Astrocyte (in vitro differentiated cells and primary cell): ENCODE measurements around the gene IP6K3. TPM values are rescaled to one million over a fixed set of nuclear protein-coding genes. Genes with fewer than 3 reads are reported as not detected.

Source experiments
- DNase-seq: peaks from one replicate; pipeline ENCODE4 v3.0.0-alpha.2; 2010; ENCODE audit warnings: low read depth
- FAIRE-seq: peaks from 2 replicates; lab custom pipeline; 2011; peaks lifted over from hg19 to GRCh38; lab: Jason Lieb, UNC
- H2AFZ ChIP-seq: 2 replicates; pipeline ENCODE4 v1.6.0; 2012; ENCODE audit warnings: low read depth, low read length, inconsistent platforms
- H3K27ac ChIP-seq: 2 replicates; pipeline ENCODE4 v1.5.1; 2011; ENCODE audit warnings: low read depth, low read length, inconsistent platforms
- H3K27me3 ChIP-seq: 2 replicates; pipeline ENCODE4 v1.6.0; 2011; ENCODE audit warnings: low read length, inconsistent platforms; ENCODE audit not compliant: insufficient read depth
- H3K36me3 ChIP-seq: 2 replicates; pipeline ENCODE4 v1.5.1; 2011; ENCODE audit warnings: low read length, inconsistent platforms; ENCODE audit not compliant: insufficient read depth
- H3K4me1 ChIP-seq: 2 replicates; pipeline ENCODE4 v1.5.1; 2011; ENCODE audit warnings: low read length, inconsistent platforms; ENCODE audit not compliant: insufficient read depth
- H3K4me2 ChIP-seq: 2 replicates; pipeline ENCODE4 v1.6.0; 2012; ENCODE audit warnings: low read length, inconsistent platforms
- H3K4me3 ChIP-seq: 2 replicates; pipeline ENCODE4 v1.5.1; 2011; ENCODE audit warnings: low read depth, mild to moderate bottlenecking, low read length, inconsistent platforms; ENCODE audit not compliant: insufficient read depth
- H3K79me2 ChIP-seq: 2 replicates; pipeline ENCODE4 v1.6.0; 2012; ENCODE audit warnings: mild to moderate bottlenecking, low read length, inconsistent platforms; ENCODE audit not compliant: insufficient read depth
- H3K9ac ChIP-seq: 2 replicates; pipeline ENCODE4 v1.6.0; 2012; ENCODE audit warnings: mild to moderate bottlenecking, low read length, inconsistent platforms
- H3K9me3 ChIP-seq: 2 replicates; pipeline ENCODE4 v1.5.1; 2012; ENCODE audit warnings: low read depth, mild to moderate bottlenecking, low read length, inconsistent platforms; ENCODE audit not compliant: insufficient read depth
- H4K20me1 ChIP-seq: 2 replicates; pipeline ENCODE4 v1.6.0; 2012; ENCODE audit warnings: low read length, inconsistent platforms; ENCODE audit not compliant: insufficient read depth
- H3K27ac Mint-ChIP-seq: one replicate; pipeline ENCODE4 v1.8.0; 2021; ENCODE audit warnings: mild to moderate bottlenecking, mixed read lengths; ENCODE audit not compliant: unreplicated experiment
- H3K27me3 Mint-ChIP-seq: one replicate; pipeline ENCODE4 v1.8.0; 2021; ENCODE audit warnings: low read depth, mixed read lengths; ENCODE audit not compliant: unreplicated experiment
- H3K36me3 Mint-ChIP-seq: one replicate; pipeline ENCODE4 v1.8.0; 2021; ENCODE audit warnings: low read depth, mixed read lengths; ENCODE audit not compliant: unreplicated experiment
- H3K4me1 Mint-ChIP-seq: one replicate; pipeline ENCODE4 v1.8.0; 2021; ENCODE audit warnings: low read depth, mixed read lengths; ENCODE audit not compliant: unreplicated experiment
- H3K4me3 Mint-ChIP-seq: one replicate; pipeline ENCODE4 v1.8.0; 2021; ENCODE audit warnings: mild to moderate bottlenecking, moderate library complexity, mixed read lengths; ENCODE audit not compliant: unreplicated experiment
- H3K9me3 Mint-ChIP-seq: one replicate; pipeline ENCODE4 v1.8.0; 2021; ENCODE audit warnings: mild to moderate bottlenecking, mixed read lengths; ENCODE audit not compliant: unreplicated experiment
- EZH2 ChIP-seq: IDR thresholded peaks from 2 replicates; pipeline ENCODE4 v1.6.1; 2012; ENCODE audit warnings: mild to moderate bottlenecking, low read length, inconsistent platforms; ENCODE audit not compliant: insufficient read depth
- total RNA-seq: library from RNA; stranded (reverse); gene quantifications from 2 replicates; pipeline ENCODE4 v1.2.1, GENCODE V29; 2021
- TF ChIP-seq, protein P1 (sequence below): IDR thresholded peaks from 2 replicates; pipeline ENCODE4 v1.5.1; 2011; ENCODE audit warnings: low read depth, mild to moderate bottlenecking, inconsistent platforms, low read length, moderate library complexity; ENCODE audit not compliant: insufficient read depth

IP6K3 gene
- total RNA-seq, 1 donor from 2014 or later: 4.6 TPM

DNA sequence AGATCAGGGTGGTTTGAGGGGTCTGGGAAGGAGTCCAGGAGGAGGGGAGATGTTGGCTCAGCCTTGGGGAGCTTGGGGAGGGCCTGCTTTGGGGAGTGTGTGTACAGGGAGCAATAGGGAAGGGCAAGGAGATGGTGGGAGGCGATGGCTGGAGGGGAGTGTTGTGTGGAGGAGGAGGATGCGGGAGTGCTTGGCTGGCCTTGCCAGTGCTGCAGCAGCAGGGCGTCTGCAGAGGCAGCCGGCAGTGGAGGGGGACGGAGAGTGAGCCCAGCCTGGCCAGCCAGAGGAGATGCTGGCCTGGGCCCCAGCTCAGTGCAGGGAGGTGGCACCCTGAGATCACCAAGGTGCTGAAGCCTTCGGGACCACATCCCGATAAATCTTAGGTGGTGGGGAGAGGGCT, 3.9 kb downstream of the IP6K3 start:
- no peaks in the 10 kb centered on the region for H3K79me2 ChIP-seq
- no peaks in the 10 kb centered on the region for H4K20me1 ChIP-seq

DNA sequence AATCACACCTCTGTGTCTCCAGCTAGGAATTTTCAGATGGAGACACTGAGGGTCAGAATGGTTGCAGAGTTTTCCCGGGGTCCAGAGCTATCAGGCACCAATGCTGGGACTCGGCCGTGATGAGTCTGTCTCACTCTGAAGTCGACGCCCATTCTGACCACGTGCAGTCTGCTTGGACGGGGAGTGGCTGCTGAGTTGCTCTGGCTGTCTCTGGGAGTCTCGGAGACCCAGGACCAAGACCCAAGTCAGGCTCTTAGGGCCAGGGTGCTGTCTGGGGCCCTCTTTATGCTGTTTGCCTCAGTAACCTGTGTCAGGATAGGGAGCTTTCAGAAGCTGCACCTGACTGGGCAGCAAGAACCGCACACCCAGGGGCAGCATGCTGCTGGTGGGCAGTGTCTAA, 4.6 kb downstream of the IP6K3 start:
- H3K9me3 Mint-ChIP-seq: no peaks in the 10 kb centered on the region
- Histone ChIP-seq H3K9ac (no peak overlapping the region), H3K79me2 (no peaks in the 10 kb centered on the region), H3K9me3 (no peaks in the 10 kb centered on the region), H3K36me3 (no peaks in the 10 kb centered on the region), H3K4me3 (no peak overlapping the region), H3K4me2 (no peak overlapping the region), H2AFZ (no peak overlapping the region), H3K4me1 (peaks cover 12% of the 10 kb centered on the region), H3K27me3 (peaks cover 20% of the 10 kb centered on the region), H3K27ac (no peak overlapping the region), H4K20me1 (no peaks in the 10 kb centered on the region)
- no peak overlapping the region for H3K4me3 Mint-ChIP-seq
- peaks cover 5% of the 10 kb centered on the region for H3K27me3 Mint-ChIP-seq
- no peaks in the 10 kb centered on the region for H3K36me3 Mint-ChIP-seq
- no peak for FAIRE-seq
- H3K27ac Mint-ChIP-seq: no peak overlapping the region
- peaks cover 30% of the 10 kb centered on the region for H3K4me1 Mint-ChIP-seq
- DNase-seq: no peak
- TF ChIP-seq, protein P1, sequence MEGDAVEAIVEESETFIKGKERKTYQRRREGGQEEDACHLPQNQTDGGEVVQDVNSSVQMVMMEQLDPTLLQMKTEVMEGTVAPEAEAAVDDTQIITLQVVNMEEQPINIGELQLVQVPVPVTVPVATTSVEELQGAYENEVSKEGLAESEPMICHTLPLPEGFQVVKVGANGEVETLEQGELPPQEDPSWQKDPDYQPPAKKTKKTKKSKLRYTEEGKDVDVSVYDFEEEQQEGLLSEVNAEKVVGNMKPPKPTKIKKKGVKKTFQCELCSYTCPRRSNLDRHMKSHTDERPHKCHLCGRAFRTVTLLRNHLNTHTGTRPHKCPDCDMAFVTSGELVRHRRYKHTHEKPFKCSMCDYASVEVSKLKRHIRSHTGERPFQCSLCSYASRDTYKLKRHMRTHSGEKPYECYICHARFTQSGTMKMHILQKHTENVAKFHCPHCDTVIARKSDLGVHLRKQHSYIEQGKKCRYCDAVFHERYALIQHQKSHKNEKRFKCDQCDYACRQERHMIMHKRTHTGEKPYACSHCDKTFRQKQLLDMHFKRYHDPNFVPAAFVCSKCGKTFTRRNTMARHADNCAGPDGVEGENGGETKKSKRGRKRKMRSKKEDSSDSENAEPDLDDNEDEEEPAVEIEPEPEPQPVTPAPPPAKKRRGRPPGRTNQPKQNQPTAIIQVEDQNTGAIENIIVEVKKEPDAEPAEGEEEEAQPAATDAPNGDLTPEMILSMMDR: no peak
- no peak for TF ChIP-seq EZH2

More for the DNA sequence above, 3.9 kb downstream of the IP6K3 start:
- Mint-ChIP-seq H3K27ac (no peak overlapping the region), H3K9me3 (no peaks in the 10 kb centered on the region), H3K4me1 (peaks cover 38% of the 10 kb centered on the region), H3K36me3 (no peaks in the 10 kb centered on the region), H3K4me3 (no peak overlapping the region), H3K27me3 (peaks cover 8% of the 10 kb centered on the region)
- DNase-seq: no peak
- H3K4me1 ChIP-seq: peaks cover 12% of the 10 kb centered on the region
- H3K4me3 ChIP-seq: no peak overlapping the region
- peaks cover 20% of the 10 kb centered on the region for H3K27me3 ChIP-seq
- FAIRE-seq: no peak
- H2AFZ ChIP-seq: no peak overlapping the region
- no peaks in the 10 kb centered on the region for H3K36me3 ChIP-seq
- TF ChIP-seq EZH2: no peak
- TF ChIP-seq, protein P1: no peak
- no peak overlapping the region for H3K4me2 ChIP-seq
- H3K27ac ChIP-seq: no peak overlapping the region
- no peaks in the 10 kb centered on the region for H3K9me3 ChIP-seq
- H3K9ac ChIP-seq: no peak overlapping the region

GRCh38 chr6:33740794-33741193, 5.9 kb downstream of the IP6K3 start:
- H3K9me3 Mint-ChIP-seq: no peaks in the 10 kb centered on the region
- no peak overlapping the region for H3K27ac Mint-ChIP-seq
- no peak overlapping the region for H3K9ac ChIP-seq
- no peaks in the 10 kb centered on the region for H3K79me2 ChIP-seq
- H3K27ac ChIP-seq: no peak overlapping the region
- TF ChIP-seq, protein P1: no peak
- no peak for TF ChIP-seq EZH2
- H3K4me2 ChIP-seq: no peak overlapping the region
- no peaks in the 10 kb centered on the region for H3K36me3 ChIP-seq
- no peak overlapping the region for H3K4me3 ChIP-seq
- peaks cover 20% of the 10 kb centered on the region for H3K27me3 ChIP-seq
- H2AFZ ChIP-seq: no peak overlapping the region
- no peak for FAIRE-seq
- peaks cover 4% of the 10 kb centered on the region for H3K4me1 ChIP-seq
- DNase-seq: no peak
- peaks cover 5% of the 10 kb centered on the region for H3K27me3 Mint-ChIP-seq
- no peaks in the 10 kb centered on the region for H3K9me3 ChIP-seq
- H3K36me3 Mint-ChIP-seq: no peaks in the 10 kb centered on the region
- H3K4me1 Mint-ChIP-seq: peaks cover 18% of the 10 kb centered on the region
- H3K4me3 Mint-ChIP-seq: no peak overlapping the region
- no peaks in the 10 kb centered on the region for H4K20me1 ChIP-seq
